ENCODE results near the gene HEYL. TPM values are rescaled to one million over a fixed set of nuclear protein-coding genes. Genes with fewer than 3 reads are reported as not detected.

HEYL gene
- total and polyA plus RNA-seq, 9 of the 15 experiments (the other 6 are each of a cell fraction or from before 2014, with no cell fraction given): 0.13 to 0.89 (median 0.25) TPM

DNA sequence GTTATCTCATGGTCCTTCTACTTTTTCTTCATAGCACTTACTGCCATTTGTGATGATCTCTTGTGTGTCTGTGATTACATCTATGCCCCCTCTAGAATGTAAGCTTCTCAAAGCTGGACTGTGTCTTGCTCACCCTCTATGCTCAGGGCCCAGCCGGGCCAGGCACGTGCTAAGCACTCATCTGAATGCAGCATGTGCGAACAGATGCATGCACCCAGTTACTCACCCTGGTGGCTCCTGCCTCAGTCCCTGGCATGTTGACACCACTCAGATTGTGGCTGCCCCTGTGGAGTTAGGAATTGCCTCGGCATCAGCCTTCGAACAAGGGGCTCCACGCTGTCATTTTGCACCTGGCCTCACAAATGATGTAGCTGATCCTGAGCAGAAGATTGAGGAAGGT is 43.3 kb downstream of the HEYL start:
- H3K9me1 ChIP-seq (ENCODE audit: control insufficient read depth, insufficient read depth, low read length): no peaks in the 10 kb centered on the region
- no peaks in the 10 kb centered on the region; a peak in 1 of 5 replicates for H3K4me1 ChIP-seq (replicated peaks in 1 of 2; ENCODE audit: control insufficient read depth in 2 of 2, insufficient read depth in 2 of 2, low read length in 2 of 2)
- H3K9ac ChIP-seq (ENCODE audit: insufficient read depth in 1 of 2, low read depth in 2 of 2, low read length in 2 of 2): peak overlapping the region in 1 of 2 experiments; percentile 42; a peak in 1 of 4 replicates
- in situ Hi-C loops (cut with MboI): loop anchor here (5.0 kb wide), 1 partner anchor 126 kb away; no protein-coding TSS in a partner anchor
- no peak overlapping the region for H3K4me2 ChIP-seq (ENCODE audit: insufficient read depth, low read length)
- H3K36me3 ChIP-seq (ENCODE audit: control insufficient read depth, insufficient read depth, low read length): no peaks in the 10 kb centered on the region
- no peaks in the 10 kb centered on the region for H3K79me2 ChIP-seq (ENCODE audit: control insufficient read depth, insufficient read depth, low read length)
- no peak overlapping the region for H3K4me3 ChIP-seq
- peaks cover 3 to 21% of the 10 kb centered on the region in 2 experiments; a peak in 4 of 5 replicates for H3K27me3 ChIP-seq (ENCODE audit: control insufficient read depth in 2 of 2, insufficient read depth in 2 of 2, low read length in 2 of 2)
- peak; percentile 43; the same call in 1 of the 3 replicates for ATAC-seq
- WGBS (ENCODE audit: insufficient coverage, low coverage, missing lambda C conversion rate): 7% methylated on average over 6 of the region's 6 CpGs
- no peaks in the 10 kb centered on the region for H3K9me3 ChIP-seq (replicated peaks; ENCODE audit: control insufficient read depth, insufficient read depth, low read depth, low read length)
- CTCF ChIA-PET (ENCODE audit: low intra/inter-chr PET ratio): no interaction called here
- no peak for DNase-seq (ENCODE audit: extremely low read depth in 1 of 4, low spot score in 3 of 4)
- no TSS peak for BruUV-seq (replicated peaks)
- intact Hi-C loops (cut with micrococcal nuclease): no loop called here
- H2AFZ ChIP-seq (ENCODE audit: low read depth, low read length): peak overlapping the region; percentile 29; the same call in 1 of the 2 replicates
- FAIRE-seq: no peak
- POLR2A ChIA-PET: interaction anchor here (0.8 to 2.1 kb wide), 5 partner anchors 10 to 75 kb away, joined by 3 to 8 read pairs (median 4); partner anchors contain the start of gene PABPC4
- no peaks in the 10 kb centered on the region for H4K20me1 ChIP-seq (replicated peaks; ENCODE audit: control insufficient read depth, insufficient read depth, low read length)
- H3K27ac ChIP-seq (ENCODE audit: extremely low read depth, low read depth, low read length): no peak overlapping the region
- no peak for TF ChIP-seq FOXK2 (conservative IDR thresholded peaks at IDR 0.05 in 1 of 2, IDR thresholded peaks at IDR 0.05 in 1 of 2; ENCODE audit: low read depth in 2 of 2)
- TF ChIP-seq, protein P1, sequence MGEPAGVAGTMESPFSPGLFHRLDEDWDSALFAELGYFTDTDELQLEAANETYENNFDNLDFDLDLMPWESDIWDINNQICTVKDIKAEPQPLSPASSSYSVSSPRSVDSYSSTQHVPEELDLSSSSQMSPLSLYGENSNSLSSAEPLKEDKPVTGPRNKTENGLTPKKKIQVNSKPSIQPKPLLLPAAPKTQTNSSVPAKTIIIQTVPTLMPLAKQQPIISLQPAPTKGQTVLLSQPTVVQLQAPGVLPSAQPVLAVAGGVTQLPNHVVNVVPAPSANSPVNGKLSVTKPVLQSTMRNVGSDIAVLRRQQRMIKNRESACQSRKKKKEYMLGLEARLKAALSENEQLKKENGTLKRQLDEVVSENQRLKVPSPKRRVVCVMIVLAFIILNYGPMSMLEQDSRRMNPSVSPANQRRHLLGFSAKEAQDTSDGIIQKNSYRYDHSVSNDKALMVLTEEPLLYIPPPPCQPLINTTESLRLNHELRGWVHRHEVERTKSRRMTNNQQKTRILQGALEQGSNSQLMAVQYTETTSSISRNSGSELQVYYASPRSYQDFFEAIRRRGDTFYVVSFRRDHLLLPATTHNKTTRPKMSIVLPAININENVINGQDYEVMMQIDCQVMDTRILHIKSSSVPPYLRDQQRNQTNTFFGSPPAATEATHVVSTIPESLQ (CRISPR knock-in tag; IDR thresholded peaks at IDR 0.05): no peak
- no peak for TF ChIP-seq NFRKB (IDR thresholded peaks at IDR 0.05; ENCODE audit: low read depth)
- TF ChIP-seq ZNF324 (CRISPR knock-in tag; IDR thresholded peaks at IDR 0.05): no peak
- no peak for TF ChIP-seq RAD21 (CRISPR knock-in tag; conservative IDR thresholded peaks at IDR 0.05 in 1 of 2, IDR thresholded peaks at IDR 0.05 in 1 of 2)
- no peak for TF ChIP-seq XRCC3 (IDR thresholded peaks at IDR 0.05)
- TF ChIP-seq, protein P2, sequence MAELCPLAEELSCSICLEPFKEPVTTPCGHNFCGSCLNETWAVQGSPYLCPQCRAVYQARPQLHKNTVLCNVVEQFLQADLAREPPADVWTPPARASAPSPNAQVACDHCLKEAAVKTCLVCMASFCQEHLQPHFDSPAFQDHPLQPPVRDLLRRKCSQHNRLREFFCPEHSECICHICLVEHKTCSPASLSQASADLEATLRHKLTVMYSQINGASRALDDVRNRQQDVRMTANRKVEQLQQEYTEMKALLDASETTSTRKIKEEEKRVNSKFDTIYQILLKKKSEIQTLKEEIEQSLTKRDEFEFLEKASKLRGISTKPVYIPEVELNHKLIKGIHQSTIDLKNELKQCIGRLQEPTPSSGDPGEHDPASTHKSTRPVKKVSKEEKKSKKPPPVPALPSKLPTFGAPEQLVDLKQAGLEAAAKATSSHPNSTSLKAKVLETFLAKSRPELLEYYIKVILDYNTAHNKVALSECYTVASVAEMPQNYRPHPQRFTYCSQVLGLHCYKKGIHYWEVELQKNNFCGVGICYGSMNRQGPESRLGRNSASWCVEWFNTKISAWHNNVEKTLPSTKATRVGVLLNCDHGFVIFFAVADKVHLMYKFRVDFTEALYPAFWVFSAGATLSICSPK (IDR thresholded peaks at IDR 0.05; ENCODE audit: borderline replicate concordance): no peak
- TF ChIP-seq L3MBTL2 (IDR thresholded peaks at IDR 0.05): peak; percentile 66
- TF ChIP-seq ZNF175 (CRISPR knock-in tag; IDR thresholded peaks at IDR 0.05; ENCODE audit: low read depth): no peak
- TF ChIP-seq ZNF668 (CRISPR knock-in tag; IDR thresholded peaks at IDR 0.05): no peak
- TF ChIP-seq ZNF77 (CRISPR knock-in tag; IDR thresholded peaks at IDR 0.05): no peak
- no peak for TF ChIP-seq CBX3 (IDR thresholded peaks at IDR 0.05; ENCODE audit: borderline replicate concordance in 1 of 2, low read length in 2 of 2)
- TF ChIP-seq, protein P3, sequence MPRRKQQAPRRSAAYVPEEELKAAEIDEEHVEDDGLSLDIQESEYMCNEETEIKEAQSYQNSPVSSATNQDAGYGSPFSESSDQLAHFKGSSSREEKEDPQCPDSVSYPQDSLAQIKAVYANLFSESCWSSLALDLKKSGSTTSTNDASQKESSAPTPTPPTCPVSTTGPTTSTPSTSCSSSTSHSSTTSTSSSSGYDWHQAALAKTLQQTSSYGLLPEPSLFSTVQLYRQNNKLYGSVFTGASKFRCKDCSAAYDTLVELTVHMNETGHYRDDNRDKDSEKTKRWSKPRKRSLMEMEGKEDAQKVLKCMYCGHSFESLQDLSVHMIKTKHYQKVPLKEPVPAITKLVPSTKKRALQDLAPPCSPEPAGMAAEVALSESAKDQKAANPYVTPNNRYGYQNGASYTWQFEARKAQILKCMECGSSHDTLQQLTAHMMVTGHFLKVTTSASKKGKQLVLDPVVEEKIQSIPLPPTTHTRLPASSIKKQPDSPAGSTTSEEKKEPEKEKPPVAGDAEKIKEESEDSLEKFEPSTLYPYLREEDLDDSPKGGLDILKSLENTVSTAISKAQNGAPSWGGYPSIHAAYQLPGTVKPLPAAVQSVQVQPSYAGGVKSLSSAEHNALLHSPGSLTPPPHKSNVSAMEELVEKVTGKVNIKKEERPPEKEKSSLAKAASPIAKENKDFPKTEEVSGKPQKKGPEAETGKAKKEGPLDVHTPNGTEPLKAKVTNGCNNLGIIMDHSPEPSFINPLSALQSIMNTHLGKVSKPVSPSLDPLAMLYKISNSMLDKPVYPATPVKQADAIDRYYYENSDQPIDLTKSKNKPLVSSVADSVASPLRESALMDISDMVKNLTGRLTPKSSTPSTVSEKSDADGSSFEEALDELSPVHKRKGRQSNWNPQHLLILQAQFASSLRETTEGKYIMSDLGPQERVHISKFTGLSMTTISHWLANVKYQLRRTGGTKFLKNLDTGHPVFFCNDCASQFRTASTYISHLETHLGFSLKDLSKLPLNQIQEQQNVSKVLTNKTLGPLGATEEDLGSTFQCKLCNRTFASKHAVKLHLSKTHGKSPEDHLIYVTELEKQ (CRISPR knock-in tag; IDR thresholded peaks at IDR 0.05): no peak
- no peak for TF ChIP-seq ZFP36 (IDR thresholded peaks at IDR 0.05; ENCODE audit: low read depth, low read length, partially characterized antibody)
- TF ChIP-seq RBM39 (optimal IDR thresholded peaks at IDR 0.05; ENCODE audit: low read depth, low read length): no peak
- TF ChIP-seq CXXC5 (CRISPR knock-in tag; IDR thresholded peaks at IDR 0.05): no peak

Data from K562 (cell line).